ENCODE data around the gene SPO11.

DNA sequence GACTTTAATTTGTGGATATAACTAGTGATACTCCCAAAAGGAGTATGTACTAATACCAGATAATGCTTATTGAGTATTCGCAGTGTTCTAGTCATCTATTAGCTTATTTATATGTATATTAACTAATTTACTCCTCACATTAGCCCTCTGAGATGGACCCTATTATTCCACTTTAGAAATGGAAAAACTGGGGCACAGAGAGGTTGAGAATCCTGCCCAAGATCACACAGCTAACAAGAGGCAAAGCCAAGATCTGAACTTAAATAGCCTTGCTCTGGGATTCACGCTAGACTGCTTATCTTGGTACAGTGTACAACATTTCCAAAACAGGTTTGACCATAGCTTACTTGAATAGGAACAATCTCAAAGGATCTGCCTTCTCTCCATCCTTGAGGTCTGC, 8.5 kb upstream of the SPO11 start:
- TF ChIP-seq, protein P1, sequence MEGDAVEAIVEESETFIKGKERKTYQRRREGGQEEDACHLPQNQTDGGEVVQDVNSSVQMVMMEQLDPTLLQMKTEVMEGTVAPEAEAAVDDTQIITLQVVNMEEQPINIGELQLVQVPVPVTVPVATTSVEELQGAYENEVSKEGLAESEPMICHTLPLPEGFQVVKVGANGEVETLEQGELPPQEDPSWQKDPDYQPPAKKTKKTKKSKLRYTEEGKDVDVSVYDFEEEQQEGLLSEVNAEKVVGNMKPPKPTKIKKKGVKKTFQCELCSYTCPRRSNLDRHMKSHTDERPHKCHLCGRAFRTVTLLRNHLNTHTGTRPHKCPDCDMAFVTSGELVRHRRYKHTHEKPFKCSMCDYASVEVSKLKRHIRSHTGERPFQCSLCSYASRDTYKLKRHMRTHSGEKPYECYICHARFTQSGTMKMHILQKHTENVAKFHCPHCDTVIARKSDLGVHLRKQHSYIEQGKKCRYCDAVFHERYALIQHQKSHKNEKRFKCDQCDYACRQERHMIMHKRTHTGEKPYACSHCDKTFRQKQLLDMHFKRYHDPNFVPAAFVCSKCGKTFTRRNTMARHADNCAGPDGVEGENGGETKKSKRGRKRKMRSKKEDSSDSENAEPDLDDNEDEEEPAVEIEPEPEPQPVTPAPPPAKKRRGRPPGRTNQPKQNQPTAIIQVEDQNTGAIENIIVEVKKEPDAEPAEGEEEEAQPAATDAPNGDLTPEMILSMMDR (IDR thresholded peaks at IDR 0.05) = no peak
- no peak for TF ChIP-seq POLR2A (IDR thresholded peaks at IDR 0.05)

Measured in lower leg skin (tissue), 3 donors.